NCI-H1436 treated with DMSO at 0.1 percent for 48 hours (cell line): ENCODE results near the gene ARID4B.
"Not testable (repeated sequence)": the region's sequence is repeated elsewhere in the genome, so short reads cannot be mapped to it uniquely, and the experiment has no call there.

Experiments
- DNase-seq: peaks from one replicate; lab custom pipeline; 2025; lab: John Stamatoyannopoulos, UW

The ARID4B gene

GRCh38 chr1:235226933-235227332, 101.0 kb downstream of the ARID4B start:
- DNase-seq, result no peak

GRCh38 chr1:235225299-235225698, 102.7 kb downstream of the ARID4B start:
- no peak for DNase-seq

GRCh38 chr1:235221653-235222375, 106.2 kb downstream of the ARID4B start:
- DNase-seq, result no peak

- DNase-seq, result no peak
Observed at GRCh38 chr1:235215453-235215852, 112.5 kb downstream of the ARID4B start.

- DNase-seq, result not testable (repeated sequence)
Observed at GRCh38 chr1:235214962-235215361, 113.0 kb downstream of the ARID4B start.

GRCh38 chr1:235213752-235214151, 114.2 kb downstream of the ARID4B start:
- no peak for DNase-seq

DNA sequence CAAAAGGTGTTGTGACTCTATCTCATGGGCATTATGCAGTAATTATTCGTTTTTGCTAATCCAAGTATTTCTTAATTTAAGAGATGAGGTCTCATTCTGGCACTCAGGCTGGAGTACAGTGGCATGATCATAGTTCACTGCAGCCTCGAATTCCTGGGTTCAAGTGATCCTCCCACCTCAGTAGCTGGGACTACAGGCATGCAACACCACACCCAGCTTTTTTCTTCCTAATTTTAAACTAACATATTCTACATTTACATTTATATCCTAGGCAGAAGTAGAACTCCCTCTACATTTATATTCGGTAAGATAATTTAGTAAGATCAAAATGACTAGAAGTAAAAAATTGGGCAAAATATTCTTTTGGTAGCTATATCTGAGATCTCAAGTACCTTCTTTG, 116.5 kb downstream of the ARID4B start:
- DNase-seq, result no peak

- DNase-seq, result no peak
Observed at GRCh38 chr1:235207209-235207565, 120.8 kb downstream of the ARID4B start.

DNA sequence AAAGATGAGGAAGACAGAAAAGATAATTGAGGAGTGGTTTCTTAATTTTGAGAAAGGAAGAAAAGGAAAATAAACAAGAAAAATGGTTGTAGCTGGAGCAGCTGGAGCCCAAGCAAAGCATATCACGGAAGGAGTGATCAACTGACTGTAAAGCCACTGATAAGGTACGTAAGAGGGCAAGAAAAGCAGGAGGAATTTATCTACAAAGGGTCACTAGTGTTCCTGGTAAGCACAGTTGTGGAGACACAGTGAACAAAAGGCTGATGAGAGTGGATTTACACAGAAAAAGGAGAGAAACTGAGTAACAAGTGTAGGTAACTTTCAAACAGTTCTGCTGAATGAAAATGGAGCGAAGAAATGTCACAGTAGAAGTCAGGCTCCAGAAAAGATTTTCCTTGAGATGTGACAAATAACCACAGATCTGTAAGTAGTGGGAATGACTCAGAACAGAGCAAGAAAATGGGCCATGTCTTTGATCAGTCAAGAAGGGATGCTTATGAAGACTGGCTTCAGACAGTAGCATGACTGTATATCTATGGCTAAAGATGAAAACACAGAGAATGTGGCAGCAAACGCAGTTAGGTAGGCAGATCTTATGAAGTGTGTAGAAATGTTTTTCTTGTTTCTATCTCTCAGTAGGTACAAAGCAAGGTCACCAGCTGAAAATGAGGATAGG, 121.3 kb downstream of the ARID4B start:
- DNase-seq, result no peak

DNA sequence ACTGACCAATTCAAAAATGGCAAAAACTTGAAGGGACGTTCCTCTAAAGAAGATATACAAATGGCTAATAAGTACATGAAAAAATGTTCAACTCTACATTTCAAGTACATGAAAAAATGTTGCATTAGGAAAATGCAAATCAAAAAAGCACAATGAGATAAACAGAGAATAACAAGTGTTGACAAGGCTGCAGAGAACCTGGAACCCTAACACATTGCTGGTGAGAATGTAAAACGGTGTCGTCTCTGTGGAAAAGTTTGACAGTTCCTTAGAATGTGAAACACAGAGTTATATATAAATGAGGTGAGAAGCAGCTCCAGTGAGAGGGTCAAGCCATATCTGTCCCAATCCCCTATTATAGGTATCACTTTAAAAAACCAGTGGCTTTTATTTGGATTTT, 122.3 kb downstream of the ARID4B start:
- no peak for DNase-seq

- no peak for DNase-seq
Observed at GRCh38 chr1:235203428-235203827, 124.6 kb downstream of the ARID4B start.

DNA sequence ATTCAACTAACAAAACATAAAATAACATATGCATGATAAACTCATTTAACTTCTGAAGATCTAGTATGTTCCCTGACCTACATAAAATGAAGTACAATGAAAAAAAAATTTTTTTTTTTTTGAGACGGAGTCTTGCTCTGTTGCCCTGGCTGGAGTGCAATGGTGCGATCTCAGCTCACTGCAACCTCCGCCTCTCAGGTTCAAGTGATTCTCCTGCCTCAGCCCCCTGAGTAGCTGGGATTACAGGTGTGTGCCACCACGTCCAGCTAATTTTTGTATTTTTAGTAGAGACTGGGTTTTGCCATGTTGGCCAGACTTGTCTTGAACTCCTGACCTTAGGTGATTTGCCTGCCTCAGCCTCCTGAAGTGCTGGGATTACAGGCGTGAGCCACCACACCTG, 125.5 kb downstream of the ARID4B start:
- not testable (repeated sequence) for DNase-seq

DNA sequence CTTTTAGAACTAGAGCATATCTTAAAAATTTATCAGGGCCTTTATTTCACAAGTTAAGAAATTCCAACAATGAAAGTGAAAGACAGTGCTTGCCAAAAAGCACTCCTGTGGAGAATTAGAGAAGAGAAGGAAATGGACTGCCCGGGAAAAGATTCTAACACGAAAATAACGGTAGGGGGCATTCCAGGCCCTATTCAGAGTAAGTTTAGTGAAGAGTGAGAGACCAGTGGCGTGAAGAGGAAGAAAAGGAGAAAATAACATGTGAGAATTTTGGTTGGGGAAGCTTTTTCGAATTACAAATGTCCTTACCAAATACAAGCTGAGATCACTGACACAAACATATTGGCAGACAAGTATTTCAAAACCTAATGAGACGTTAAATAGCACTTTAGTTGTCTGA, 128.5 kb downstream of the ARID4B start:
- no peak for DNase-seq

DNA sequence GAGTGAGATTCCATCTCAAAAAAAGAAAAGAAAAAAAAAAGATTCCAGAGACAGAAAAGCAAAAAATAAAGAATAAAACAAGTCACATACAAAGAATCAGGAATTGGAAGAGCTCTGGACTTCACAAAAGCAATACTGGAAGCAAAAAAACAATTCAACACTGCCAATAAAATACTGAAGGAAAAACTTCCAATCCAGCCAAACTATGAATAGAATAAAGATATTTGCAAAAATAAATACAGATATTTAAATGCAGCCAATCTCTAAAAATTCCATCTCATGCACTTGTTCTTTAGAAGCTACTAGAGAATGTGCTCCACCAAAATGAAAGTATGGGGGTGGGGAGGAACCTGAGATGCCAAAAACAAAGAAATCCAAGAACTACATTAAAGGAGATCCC, 137.5 kb downstream of the ARID4B start:
- DNase-seq, result no peak

- no peak for DNase-seq
Observed at GRCh38 chr1:235187316-235187715, 140.7 kb downstream of the ARID4B start.

GRCh38 chr1:235181561-235182245, 146.3 kb downstream of the ARID4B start:
- DNase-seq, result no peak

DNA sequence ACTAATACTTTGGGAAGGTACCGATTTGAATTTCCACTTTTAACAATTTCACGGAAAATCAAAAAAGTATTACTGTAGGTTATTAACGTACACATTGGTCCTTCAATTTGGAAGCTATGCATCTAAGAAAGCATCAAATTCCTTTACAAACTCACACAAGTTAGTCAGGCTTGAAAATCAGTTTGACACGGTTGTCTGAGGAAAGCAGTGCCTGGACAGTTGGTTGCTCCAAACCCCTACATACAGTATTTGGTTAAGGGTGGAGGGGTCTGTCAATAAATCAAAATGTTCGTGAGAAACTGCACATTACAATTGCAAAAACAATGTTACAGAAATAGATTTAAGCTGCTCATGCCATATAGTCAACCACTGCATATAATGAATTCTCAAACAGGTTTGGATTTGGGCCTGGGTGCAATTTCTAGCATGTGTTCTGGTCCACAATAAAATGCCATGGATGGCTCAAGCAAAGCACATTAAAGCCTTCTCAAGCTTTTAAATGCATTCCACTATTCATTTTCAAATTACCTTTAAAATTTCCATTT, 147.0 kb downstream of the ARID4B start:
- no peak for DNase-seq

DNA sequence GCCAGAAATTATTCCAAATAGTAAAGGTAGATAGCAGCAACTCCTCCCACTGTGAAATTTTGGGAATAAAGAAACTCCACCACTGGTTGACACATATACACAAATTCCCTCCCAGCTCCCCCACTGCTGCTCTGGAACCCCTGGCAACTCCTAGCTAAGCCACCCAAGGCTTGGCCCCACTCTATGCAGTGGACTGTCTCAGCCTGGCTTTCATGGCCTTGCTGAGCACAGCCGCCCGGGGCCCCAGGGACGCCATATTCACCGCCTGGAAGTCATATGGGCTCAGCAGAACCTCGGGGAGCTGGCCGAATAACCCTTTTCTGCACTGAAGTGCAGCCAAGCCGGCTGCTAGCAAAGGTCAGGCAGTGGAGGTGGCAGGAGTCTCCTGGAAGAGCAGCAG, 151.5 kb downstream of the ARID4B start:
- no peak for DNase-seq

DNA sequence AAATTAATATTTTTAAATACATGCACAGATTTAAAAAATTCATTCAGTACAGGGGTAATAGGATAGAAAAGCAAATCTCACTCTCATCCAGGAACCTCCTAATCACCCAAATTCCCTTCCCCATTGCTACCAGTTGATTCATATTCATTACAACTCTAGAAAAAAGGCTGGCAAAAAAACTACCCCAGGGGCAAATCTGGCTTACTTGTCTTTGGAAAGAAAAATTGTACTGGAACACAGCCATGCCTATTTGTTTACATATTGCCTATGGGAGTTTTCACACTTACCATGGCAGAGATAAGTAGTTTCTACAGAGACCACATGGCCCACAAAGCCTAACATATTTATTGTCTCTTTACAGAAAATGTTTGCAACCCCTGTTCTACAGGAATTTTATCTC, 158.0 kb downstream of the ARID4B start:
- no peak for DNase-seq

DNA sequence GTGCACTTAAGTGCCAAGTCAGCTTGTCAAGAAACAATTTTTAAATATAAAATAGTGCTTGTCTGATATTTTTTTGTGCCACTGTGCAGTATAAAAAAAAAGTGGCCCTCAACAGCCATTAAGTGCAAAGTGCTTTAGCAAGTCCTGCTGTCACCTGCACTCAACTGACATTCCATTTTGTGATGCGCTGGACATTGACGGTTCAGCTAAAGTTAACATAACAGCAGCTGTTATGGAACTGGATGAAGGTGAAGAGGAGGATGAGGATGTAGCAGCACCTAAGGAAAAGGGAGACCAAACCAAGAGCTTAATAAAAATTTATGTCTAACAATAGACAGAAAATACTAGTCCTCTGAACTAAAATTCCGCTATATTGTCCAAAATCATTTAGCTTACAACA, 159.6 kb downstream of the ARID4B start:
- no peak for DNase-seq

DNA sequence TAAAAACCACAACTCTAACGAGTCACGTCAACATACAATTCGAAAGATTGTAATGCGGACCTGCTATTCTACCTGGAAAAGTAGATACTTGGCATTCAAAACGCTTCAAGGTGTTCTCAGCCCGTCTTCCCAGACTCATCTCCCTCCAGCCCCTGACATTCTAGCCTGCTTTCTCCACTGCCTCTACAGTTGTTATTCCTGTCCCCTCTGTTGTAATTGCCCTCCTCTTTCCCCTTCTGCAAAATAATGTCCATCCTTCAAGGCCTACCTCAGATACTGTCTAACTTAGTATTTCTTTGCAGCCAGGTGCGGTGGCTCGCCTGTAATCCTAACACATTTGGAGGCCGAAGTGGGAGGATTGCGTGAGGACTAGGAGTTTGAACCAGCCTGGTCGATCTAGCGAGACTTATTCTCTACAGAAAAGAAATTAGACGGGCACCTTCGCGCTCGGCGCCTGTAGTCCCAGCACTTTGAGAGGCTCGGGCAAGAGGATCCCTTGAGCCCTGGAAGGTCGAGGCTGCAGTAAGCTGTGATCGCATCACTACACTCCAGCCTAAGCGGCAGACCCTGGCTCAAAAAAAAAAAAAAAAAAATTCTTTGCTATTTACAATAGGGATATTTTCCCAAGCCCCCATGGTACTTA, 166.2 kb downstream of the ARID4B start:
- no peak for DNase-seq

DNA sequence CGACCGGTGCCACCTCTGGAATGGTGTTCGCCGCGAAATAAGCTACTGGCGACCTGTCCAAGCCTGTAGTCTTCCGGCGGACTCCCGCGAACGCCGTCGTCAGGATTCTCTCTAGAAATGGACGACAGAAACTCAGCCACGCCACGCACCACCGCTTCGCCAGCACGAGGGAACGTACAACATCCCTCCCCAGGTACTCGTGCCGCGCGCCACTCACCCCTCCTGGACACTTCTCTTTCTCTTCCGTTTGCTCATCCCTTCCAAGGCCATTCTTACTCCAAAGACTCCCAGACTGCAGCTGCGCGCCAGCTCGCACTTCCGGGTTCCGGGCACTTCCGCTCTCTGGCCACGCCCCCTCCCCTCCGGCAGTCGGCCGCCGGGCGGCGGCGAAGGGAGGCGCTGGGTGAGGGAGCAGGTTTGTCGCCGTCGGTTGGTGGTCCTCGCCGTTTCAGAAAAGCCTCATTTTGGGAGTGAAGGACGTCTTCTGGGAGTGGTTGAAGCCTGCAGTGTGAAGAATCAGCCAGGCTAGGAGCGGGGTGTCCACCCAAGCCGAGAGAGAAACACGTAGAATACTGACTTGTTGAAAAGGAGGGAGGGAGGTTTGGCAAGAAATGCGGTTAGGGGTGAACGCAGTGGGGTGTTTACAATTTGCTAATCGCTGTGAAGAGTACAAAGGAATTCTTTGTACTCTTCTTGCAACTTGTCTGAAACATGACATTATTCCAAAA, 166.9 kb downstream of the ARID4B start, which contains the start of gene RBM34:
Gene RBM34, minus strand, starts transcription at position 294 of the 728 bp plus-strand sequence. Its CDS starts 24 bp downstream, at position 270.
- DNase-seq, result peak; percentile 73
